BJ (cell line): ENCODE measurements around the gene METTL17. TPM values are rescaled to one million over a fixed set of nuclear protein-coding genes. Genes with fewer than 3 reads are reported as not detected.

Experiments
- CTCF ChIA-PET: fragments of 350-600 bp; formaldehyde crosslinking; extraction: SDS; loops from one replicate; lab custom pipeline; 2021; ENCODE audit warnings: antibody characterized with exemption, inconsistent platforms; lab: Yijun Ruan, JAX
- POLR2A ChIA-PET: fragments of 300-600 bp; sonication (Branson Sonifier 250); formaldehyde crosslinking; extraction: SDS; loops from one replicate; lab custom pipeline; 2021; ENCODE audit warnings: antibody characterized with exemption; lab: Charles Lee
- DNase-seq: peaks from one replicate; pipeline ENCODE4 v3.0.0-alpha.2; 2011; ENCODE audit warnings: low read depth
- H3K27me3 ChIP-seq: 2 replicates; pipeline ENCODE4 v1.6.0; 2011; ENCODE audit warnings: low read length; ENCODE audit not compliant: control insufficient read depth, insufficient read depth
- H3K36me3 ChIP-seq: 2 replicates; pipeline ENCODE4 v1.5.1; 2011; ENCODE audit warnings: low read length; ENCODE audit not compliant: control insufficient read depth, insufficient read depth
- H3K4me3 ChIP-seq: 2 replicates; pipeline ENCODE4 v1.5.1; 2011; ENCODE audit warnings: low read depth, mild to moderate bottlenecking, control low read depth, low read length
- polyA plus RNA-seq: library from polyadenylated mRNA; depleted of rRNA; stranded (reverse); fragments of >200 nt; gene quantifications from 2 replicates; pipeline ENCODE4 v1.2.3, GENCODE V29; 2011
- TF ChIP-seq, protein P1 (sequence below): IDR thresholded peaks from 2 replicates; pipeline ENCODE4 v1.5.1; 2011; ENCODE audit warnings: low read depth, mild to moderate bottlenecking, control low read depth, inconsistent platforms, low read length, moderate library complexity; ENCODE audit not compliant: insufficient read depth

Gene METTL17
- polyA plus RNA-seq, 1 experiment, result 56.2 TPM

DNA sequence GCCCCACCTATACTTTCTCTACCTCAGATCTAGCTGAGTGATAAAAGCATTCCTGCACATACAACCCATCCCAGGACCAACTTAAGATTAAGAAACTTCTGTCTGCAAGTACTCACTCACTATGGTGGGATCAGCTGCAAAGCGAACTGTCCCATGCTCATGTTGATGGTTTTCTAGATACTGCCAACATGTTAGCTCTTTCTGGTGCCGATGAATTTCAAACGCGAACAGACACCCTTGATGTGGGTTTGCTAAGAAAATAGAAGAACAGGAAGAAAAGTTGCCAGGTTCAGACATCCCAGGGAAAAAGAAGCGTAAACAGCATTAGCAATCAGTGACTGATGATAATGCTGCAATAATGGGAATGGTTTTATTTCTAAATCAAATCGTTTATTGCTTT, 7.8 kb downstream of the METTL17 start:
- H3K4me3 ChIP-seq, result no peak overlapping the region
- H3K27me3 ChIP-seq, result no peaks in the 10 kb centered on the region
- DNase-seq, result no peak
- CTCF ChIA-PET, result interaction anchor here (0.7 to 3.3 kb wide), 7 partner anchors 9 to 142 kb away, joined by 3 to 24 read pairs (median 5); no protein-coding TSS in a partner anchor
- POLR2A ChIA-PET, result no interaction called here
- peaks cover 15% of the 10 kb centered on the region for H3K36me3 ChIP-seq
- TF ChIP-seq, protein P1, sequence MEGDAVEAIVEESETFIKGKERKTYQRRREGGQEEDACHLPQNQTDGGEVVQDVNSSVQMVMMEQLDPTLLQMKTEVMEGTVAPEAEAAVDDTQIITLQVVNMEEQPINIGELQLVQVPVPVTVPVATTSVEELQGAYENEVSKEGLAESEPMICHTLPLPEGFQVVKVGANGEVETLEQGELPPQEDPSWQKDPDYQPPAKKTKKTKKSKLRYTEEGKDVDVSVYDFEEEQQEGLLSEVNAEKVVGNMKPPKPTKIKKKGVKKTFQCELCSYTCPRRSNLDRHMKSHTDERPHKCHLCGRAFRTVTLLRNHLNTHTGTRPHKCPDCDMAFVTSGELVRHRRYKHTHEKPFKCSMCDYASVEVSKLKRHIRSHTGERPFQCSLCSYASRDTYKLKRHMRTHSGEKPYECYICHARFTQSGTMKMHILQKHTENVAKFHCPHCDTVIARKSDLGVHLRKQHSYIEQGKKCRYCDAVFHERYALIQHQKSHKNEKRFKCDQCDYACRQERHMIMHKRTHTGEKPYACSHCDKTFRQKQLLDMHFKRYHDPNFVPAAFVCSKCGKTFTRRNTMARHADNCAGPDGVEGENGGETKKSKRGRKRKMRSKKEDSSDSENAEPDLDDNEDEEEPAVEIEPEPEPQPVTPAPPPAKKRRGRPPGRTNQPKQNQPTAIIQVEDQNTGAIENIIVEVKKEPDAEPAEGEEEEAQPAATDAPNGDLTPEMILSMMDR, result no peak

GRCh38 chr14:20998139-20998538, 8.4 kb downstream of the METTL17 start:
- Histone ChIP-seq H3K36me3 (peaks cover 15% of the 10 kb centered on the region), H3K27me3 (no peaks in the 10 kb centered on the region), H3K4me3 (no peak overlapping the region)
- no peak for DNase-seq
- TF ChIP-seq, protein P1, result no peak
- ChIA-PET CTCF (interaction anchor here (0.7 to 3.3 kb wide), 8 partner anchors 8 to 142 kb away, joined by 3 to 24 read pairs (median 4); no protein-coding TSS in a partner anchor), POLR2A (interaction anchor here (0.9 kb wide), 1 partner anchor 16 kb away, joined by 3 read pairs; no protein-coding TSS in a partner anchor)

DNA sequence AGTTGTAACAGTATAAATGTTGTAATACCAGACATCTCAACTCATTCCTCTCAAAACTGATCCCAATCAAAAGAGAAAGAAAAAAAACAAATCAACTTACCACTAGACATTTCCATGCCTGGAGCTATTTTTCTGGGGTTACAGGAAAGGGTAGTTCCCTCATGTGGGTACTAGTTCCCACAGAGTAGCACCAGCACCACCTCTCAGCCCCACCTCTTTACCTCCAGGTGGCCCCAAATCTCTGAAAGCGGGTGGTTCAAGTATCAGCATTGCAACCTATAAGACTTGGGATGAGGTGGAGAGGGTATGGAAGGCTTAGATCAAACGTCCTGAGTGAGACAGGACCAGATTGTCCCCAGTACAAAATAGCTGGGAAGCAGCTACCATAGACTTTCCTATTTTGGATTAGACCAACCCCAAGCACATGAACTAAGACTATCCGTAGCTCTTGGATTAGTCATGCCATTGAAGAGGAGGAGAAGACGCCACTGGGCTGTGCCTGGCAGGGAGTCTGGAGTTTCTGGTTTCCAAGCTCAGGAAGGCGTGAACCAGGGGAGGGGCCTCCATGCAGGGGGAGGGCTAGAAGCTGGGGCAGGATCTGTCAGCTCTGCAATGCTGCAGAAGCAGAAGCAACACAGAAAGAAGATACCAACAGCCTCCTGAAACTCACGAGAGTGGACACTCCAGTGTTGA, 9.0 kb downstream of the METTL17 start, which contains the start of gene SLC39A2:
Gene SLC39A2, plus strand, starts transcription at position 620 of the 693 bp plus-strand sequence. CDS start 154 bp downstream, outside the sequence.
- TF ChIP-seq, protein P1, result no peak
- DNase-seq, result peak; percentile 37
- Histone ChIP-seq H3K27me3 (no peaks in the 10 kb centered on the region), H3K4me3 (no peak within 1 kb of the TSS), H3K36me3 (peaks cover 15% of the 10 kb centered on the region)
- CTCF ChIA-PET, result interaction anchor here (0.8 to 3.3 kb wide), 10 partner anchors 7 to 136 kb away, joined by 3 to 24 read pairs (median 4); no protein-coding TSS in a partner anchor
- POLR2A ChIA-PET, result interaction anchor here (0.9 kb wide), 1 partner anchor 16 kb away, joined by 3 read pairs; no protein-coding TSS in a partner anchor

DNA sequence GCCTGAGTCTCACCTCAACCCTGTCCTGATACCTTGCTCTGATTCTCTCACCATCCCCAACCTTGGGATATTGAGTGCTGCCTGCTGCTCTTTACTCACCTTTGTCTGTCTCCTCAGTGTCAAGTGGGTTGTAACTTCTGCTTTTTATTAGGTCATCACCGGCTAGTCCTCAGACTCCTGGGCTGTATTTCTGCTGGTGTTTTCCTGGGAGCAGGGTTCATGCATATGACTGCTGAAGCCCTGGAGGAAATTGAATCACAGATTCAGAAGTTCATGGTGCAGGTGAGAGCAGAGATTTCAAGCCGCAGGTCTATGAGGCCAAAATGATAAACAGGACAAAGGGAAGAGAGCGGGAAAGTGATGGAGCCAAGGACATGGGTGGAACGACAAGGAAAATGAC, 9.8 kb downstream of the METTL17 start:
- POLR2A ChIA-PET, result no interaction called here
- no peak overlapping the region for H3K4me3 ChIP-seq

More for the DNA sequence above, 9.8 kb downstream of the METTL17 start:
- CTCF ChIA-PET, result interaction anchor here (1.1 to 7.4 kb wide), 8 partner anchors 9 to 93 kb away, joined by 3 to 82 read pairs (median 10); no protein-coding TSS in a partner anchor
- peaks cover 12% of the 10 kb centered on the region for H3K36me3 ChIP-seq
- DNase-seq, result no peak
- TF ChIP-seq, protein P1, result no peak
- no peaks in the 10 kb centered on the region for H3K27me3 ChIP-seq
